ENCODE measurements around the gene UNC5B.

The UNC5B gene

DNA sequence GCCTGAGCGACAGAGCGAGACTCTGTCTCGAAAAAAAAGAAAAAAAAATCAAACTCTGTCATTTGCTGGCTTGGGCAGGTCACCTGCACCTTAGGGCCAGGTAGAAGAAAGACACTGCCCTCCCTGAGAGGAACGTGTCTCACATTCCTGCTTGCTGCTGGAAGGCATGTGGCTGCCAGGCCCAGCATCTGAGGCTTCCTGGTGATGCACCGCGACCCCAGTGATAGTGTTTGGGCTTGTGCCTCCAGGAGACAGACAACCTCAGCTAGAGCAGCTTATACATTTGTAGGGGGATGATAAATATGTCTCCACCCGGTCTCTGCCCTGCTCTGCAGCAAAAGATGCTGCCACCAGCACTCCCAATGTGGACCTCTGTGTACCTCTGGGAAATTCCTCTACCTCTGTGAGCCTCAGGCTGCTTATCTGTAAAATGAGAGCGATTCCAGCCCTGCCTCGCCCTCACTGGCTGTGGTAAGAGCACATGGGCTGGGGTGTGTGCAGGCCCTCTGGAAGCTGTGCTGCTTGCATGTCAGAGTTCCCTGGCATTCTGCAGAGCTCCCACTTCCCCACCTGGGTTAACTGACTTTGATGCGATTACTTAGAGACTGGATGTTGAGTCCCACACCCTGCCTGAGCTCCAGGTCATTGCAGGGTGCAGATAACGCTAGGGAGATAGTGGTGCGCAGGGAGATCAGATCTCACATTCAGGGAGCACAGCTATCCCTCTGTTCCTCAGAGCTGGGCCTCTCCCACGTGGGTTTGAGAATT is 126.5 kb downstream of the UNC5B start:
- in situ Hi-C loops (cut with MboI; ENCODE audit: low pct_unique_long_range_greater_than_20kb, low sequenced_read_pairs), result loop anchor here (25.0 kb wide), 1 partner anchor 998 kb away; no protein-coding TSS in a partner anchor
- DNase-seq, result no peak

- in situ Hi-C loops (cut with MboI; ENCODE audit: low pct_unique_long_range_greater_than_20kb, low sequenced_read_pairs), result loop anchor here (25.0 kb wide), 1 partner anchor 997 kb away; no protein-coding TSS in a partner anchor
Measured at GRCh38 chr10:71339796-71340589, 127.6 kb downstream of the UNC5B start.

DNA sequence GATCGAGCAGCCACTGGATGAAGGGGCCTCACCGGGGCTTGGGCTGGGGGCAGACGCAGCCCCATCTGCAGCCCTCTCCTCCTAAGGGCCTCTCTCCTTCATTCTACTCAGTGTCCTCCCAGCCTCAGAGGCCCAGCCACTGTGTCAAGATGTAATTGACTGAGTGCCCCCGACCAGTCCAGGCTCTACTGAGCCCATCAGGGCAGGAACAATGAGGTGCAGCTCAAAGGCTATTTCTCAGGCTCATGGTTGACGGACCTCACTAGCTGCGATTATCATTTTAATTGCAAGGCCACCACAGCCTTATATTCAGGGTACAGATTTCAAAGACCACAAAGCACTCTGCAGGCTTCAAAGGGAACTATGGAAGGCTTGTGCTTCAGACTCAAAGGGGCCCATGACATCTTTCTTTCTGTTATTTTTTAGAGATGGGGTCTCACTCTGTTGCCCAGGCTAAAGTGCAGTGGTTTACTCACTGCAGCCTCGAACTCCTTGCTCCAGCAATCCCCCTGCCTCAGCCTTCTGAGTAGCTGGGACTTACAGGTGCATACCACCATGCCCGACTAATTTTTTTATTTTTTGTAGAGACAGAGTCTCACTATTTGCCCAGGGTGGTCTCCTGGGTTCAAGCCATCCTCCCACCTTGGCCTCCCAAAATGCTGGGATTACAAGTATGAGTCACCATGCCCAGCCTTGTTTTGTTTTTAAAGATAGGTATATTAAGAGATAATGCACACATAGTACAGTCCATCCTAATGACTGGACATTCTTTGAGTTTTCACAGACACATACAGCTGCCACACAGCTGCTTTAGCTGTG is 130.4 kb downstream of the UNC5B start:
- in situ Hi-C loops (cut with MboI; ENCODE audit: low pct_unique_long_range_greater_than_20kb, low sequenced_read_pairs), result loop anchor here (25.0 kb wide), 1 partner anchor 995 kb away; no protein-coding TSS in a partner anchor
- DNase-seq, result no peak

More at GRCh38 chr10:71339796-71340589, 127.6 kb downstream of the UNC5B start:
- no peak for DNase-seq

- in situ Hi-C loops (cut with MboI; ENCODE audit: low pct_unique_long_range_greater_than_20kb, low sequenced_read_pairs), result loop anchor here (25.0 kb wide), 1 partner anchor 994 kb away; no protein-coding TSS in a partner anchor
- DNase-seq, result peak; percentile 52
Measured at GRCh38 chr10:71343392-71343773, 131.0 kb downstream of the UNC5B start.

DNA sequence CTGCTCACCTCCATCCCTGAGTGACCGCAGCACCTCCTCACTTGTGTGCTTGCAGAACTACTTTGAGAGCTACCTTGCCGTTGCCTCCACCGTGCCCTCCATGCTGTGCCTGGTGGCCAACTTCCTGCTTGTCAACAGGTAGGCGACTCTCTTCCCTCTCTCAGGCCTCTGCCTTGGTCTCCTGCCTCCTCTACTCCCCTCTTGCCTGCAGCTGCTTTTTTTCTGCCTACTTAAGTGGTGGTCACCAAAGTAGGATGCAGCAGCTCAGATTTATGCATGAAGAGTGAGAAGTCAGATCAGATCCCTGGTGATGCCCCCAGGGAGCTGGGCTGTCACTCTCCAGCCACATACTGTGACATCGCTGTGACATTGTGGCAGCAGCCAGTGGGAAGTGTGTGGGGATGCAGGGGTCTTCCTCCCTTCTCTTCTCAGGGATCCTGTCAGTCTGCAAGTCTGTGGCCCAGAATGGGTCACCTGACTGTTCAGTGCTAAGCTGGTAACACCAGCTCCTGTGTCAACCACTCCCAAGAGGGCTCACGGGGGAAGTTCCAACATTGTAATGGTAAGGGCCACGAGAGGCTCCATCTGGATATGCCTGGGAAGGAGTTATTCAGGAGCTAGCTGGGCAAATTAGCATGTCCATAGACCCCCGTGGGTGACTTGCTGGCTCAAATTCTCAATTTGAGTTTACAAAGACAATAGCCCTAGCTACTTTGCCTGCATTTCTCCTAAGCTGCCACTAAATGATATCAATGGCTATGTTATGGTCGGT is 132.0 kb downstream of the UNC5B start:
- no peak for DNase-seq

GRCh38 chr10:71344993-71345480 is 132.7 kb downstream of the UNC5B start:
- in situ Hi-C loops (cut with MboI; ENCODE audit: low pct_unique_long_range_greater_than_20kb, low sequenced_read_pairs), result loop anchor here (25.0 kb wide), 1 partner anchor 992 kb away; no protein-coding TSS in a partner anchor
- no peak for DNase-seq

More for the DNA sequence above, 132.0 kb downstream of the UNC5B start:
- in situ Hi-C loops (cut with MboI; ENCODE audit: low pct_unique_long_range_greater_than_20kb, low sequenced_read_pairs), result loop anchor here (25.0 kb wide), 1 partner anchor 993 kb away; no protein-coding TSS in a partner anchor

DNA sequence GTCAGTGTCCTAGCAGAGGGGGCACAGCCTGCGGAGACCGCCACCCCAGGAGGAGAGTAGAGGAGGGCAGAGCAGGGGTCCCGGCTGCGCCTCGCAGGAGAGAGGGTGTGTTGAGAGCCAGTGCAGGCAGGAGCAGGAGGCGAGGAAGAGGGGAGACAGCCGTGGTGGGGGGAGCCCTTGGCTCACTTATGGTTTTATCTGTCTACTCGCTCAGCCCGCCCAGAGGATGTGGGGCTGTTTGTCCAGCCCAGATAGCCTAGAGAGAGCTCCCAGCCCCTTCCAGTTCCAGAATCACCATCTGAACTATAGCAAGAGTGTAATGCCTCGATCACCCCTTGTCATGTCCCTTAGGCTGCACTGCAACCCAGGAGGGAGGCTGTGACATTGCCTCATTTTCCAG is 133.3 kb downstream of the UNC5B start:
- in situ Hi-C loops (cut with MboI; ENCODE audit: low pct_unique_long_range_greater_than_20kb, low sequenced_read_pairs), result loop anchor here (25.0 kb wide), 1 partner anchor 992 kb away; no protein-coding TSS in a partner anchor

DNA sequence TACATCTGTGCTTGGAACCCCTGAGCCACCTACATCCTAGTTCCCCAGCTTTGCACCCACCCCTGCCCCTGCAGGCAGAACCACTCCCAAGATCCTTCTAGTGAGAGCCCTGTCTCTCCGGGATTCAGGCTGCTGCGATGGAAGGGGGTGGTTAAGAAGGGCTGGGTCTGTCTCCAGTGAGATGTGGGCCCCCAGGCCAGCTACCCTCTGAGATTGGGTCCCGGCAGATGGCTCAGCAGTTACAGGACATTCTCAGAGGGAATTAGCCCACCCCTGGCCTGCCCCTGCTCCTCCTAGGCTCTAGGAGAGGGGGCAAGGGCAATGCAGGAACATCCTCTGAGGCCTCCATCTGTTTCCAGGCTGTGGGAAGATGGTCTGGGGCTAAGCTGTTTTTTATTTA is 134.4 kb downstream of the UNC5B start:
- DNase-seq, result no peak
- in situ Hi-C loops (cut with MboI; ENCODE audit: low pct_unique_long_range_greater_than_20kb, low sequenced_read_pairs), result loop anchor here (25.0 kb wide), 1 partner anchor 991 kb away; no protein-coding TSS in a partner anchor

More for the DNA sequence above, 133.3 kb downstream of the UNC5B start:
- DNase-seq, result no peak

GRCh38 chr10:71347587-71348395 is 135.4 kb downstream of the UNC5B start:
- no peak for DNase-seq

DNA sequence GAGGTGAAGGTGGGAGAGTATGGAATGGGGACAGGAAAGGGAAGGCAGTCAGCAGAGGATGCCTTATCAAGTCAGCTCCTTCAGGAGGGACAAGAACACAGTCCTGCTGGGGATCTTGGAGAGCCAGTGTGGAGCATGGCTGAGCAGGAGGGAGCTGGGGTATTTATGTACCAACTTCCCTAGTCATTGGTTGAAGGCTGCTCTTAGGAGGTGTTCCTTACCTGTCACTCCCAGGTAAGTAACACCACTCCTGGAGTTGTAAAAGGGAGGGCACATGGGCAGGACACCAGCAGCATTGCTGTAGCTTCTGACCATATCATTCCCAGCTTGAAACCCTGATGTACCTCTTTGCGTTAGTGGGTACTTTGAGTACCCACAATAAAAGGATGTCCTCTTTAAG is 136.5 kb downstream of the UNC5B start:
- in situ Hi-C loops (cut with MboI; ENCODE audit: low pct_unique_long_range_greater_than_20kb, low sequenced_read_pairs), result loop anchor here (25.0 kb wide), 1 partner anchor 988 kb away; no protein-coding TSS in a partner anchor

More at GRCh38 chr10:71347587-71348395, 135.4 kb downstream of the UNC5B start:
- in situ Hi-C loops (cut with MboI; ENCODE audit: low pct_unique_long_range_greater_than_20kb, low sequenced_read_pairs), result loop anchor here (25.0 kb wide), 1 partner anchor 990 kb away; no protein-coding TSS in a partner anchor

DNA sequence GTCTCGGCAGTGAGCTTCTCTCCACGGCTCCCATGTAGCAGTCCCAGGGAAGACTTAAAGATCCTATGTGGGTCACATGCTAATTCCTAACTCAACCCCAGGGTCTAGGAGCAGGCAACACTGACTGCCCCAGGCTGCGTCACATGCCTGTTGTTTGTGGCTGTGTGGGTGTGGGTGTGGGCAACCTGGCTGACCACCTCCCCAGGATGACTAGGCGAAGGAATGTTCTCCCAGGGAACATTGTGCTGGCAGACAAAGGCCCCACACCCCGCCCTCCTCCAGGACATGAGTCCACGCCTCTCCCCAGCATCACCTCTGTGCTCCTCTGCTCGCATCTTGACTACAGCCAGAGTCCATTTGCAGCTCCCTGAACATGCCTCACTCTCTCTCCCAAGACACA is 137.0 kb downstream of the UNC5B start:
- DNase-seq, result no peak
- in situ Hi-C loops (cut with MboI; ENCODE audit: low pct_unique_long_range_greater_than_20kb, low sequenced_read_pairs), result loop anchor here (25.0 kb wide), 1 partner anchor 988 kb away; no protein-coding TSS in a partner anchor

More for the DNA sequence above, 136.5 kb downstream of the UNC5B start:
- no peak for DNase-seq

- in situ Hi-C loops (cut with MboI; ENCODE audit: low pct_unique_long_range_greater_than_20kb, low sequenced_read_pairs), result no loop called here
- no peak for DNase-seq
Measured at GRCh38 chr10:71351087-71351486, 138.7 kb downstream of the UNC5B start.

DNA sequence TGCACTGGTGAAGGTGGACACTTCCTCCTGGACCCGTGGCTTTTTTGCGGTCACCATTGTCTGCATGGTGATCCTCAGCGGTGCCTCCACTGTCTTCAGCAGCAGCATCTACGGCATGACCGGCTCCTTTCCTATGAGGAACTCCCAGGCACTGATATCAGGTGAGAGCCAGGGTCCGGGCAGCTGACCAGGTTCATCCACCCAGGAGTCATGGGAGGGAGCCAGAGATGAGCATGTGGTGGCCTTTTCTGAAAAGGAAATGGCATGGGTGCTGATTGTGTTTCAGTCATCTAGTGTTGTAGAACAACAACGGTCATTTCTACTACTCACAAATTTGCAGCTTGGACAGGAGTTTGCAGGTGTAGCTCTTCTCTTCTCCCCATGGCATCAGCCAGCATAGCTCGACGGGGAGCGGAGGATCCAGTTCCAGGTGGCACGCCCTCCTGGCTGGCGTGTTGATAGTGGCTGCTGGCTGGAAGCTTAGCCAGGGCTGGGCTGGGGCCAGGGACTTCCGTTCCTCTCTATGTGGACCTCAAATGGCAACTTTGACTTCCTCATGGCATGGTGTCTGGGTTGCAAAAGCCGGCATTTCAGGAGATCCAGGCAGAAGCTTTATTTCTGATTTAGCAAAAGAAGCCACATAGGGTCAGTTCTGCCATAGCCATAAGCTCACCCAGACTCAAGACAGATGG is 139.4 kb downstream of the UNC5B start:
- DNase-seq, result no peak
- in situ Hi-C loops (cut with MboI; ENCODE audit: low pct_unique_long_range_greater_than_20kb, low sequenced_read_pairs), result no loop called here

Data from KBM-7 (cell line).